SKM-1 treated with dmso at 0.1 percent for 144 hours (cell line): ENCODE measurements around the gene ADAT1.
"Not testable (repeated sequence)": the region's sequence is repeated elsewhere in the genome, so short reads cannot be mapped to it uniquely, and the experiment has no call there.

ENCODE experiments used
- DNase-seq: peaks from one replicate; lab custom pipeline; 2025; ENCODE audit not compliant: unreplicated experiment; lab: John Stamatoyannopoulos, UW

Gene ADAT1

GRCh38 chr16:75621170-75621477 is 2.0 kb downstream of the ADAT1 start:
- no peak for DNase-seq

DNA sequence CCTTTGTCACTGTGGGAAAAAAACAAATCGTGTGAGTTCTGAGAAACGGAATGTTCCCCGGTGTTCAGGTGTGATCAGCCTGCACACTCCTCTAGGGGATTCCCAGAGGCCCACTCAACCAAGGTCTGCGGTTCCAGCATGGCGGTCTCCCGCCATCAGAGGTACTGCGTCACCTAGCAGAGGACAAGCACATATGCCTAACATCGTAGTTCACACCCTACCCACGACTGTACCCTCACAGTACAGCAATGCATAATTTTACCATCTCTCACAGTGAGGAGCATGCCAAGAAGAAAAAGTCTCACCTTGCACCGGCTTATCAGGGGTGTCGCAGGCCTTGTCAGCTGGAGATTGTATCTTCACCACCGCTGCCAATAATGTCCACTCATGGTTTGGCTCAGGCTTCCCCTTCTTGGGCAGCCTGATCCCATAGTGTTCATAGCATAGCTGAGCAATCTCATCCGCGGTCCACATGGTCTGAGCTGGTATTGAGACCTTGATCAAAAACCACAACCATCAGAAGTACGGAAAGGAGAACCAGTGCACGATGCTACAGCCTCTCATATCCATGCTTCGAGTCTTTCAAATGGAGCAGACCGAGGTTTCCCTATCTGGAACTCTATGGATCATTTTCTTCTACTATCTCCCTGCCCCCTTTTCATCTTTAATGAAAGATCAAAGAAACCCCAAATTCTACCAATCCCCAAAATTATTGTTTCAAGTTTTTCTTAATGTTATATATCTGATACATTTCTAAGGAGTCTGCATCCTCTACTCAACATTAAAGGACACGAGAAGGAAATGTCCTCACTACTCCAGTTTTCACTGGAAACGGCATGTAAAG is 2.5 kb downstream of the ADAT1 start:
- DNase-seq = no peak

GRCh38 chr16:75618780-75619179 is 4.3 kb downstream of the ADAT1 start:
- DNase-seq = no peak

GRCh38 chr16:75617121-75617520 is 6.0 kb downstream of the ADAT1 start:
- DNase-seq = no peak

DNA sequence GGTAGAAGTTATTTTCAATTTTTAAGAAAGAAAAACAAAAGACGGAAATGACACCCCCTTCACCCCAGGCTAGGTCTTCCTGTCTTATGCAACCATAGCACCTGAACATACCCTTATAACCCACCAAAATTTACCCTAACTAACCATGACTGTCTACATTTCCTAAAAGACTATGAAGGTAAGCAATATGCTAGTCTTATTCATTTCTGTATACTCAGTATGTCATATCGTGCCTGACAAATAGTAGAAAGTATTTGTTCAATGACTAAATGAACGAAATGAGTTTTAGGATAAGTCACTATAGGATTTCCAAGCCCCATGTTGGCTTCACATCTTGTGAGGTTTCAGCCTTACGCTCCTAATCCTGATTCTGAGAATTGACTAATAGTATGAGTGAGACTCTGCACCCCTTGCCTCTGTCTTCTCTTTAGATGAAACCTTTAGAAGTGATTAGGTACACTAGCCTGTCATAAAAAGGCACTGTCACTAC is 6.5 kb downstream of the ADAT1 start:
- no peak for DNase-seq

DNA sequence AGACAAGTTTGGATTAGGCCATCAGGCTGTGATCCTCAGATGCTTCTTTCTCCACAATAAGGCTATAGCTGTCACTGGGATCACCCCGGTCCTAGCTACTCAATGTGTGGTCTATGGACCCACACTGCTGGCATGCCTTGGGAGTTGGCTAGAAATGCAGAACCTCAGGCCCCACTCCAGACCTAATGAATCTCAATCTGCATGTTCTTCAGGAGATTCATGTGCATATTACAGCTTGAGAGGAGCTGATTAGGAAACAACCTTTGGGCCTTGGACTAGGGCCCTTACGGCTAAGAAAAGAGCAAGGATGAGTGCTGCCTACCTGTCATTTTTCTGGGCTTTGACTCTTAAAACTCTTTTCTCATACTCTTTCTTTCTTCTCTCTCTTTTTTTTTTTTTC is 7.5 kb downstream of the ADAT1 start:
- DNase-seq = no peak

DNA sequence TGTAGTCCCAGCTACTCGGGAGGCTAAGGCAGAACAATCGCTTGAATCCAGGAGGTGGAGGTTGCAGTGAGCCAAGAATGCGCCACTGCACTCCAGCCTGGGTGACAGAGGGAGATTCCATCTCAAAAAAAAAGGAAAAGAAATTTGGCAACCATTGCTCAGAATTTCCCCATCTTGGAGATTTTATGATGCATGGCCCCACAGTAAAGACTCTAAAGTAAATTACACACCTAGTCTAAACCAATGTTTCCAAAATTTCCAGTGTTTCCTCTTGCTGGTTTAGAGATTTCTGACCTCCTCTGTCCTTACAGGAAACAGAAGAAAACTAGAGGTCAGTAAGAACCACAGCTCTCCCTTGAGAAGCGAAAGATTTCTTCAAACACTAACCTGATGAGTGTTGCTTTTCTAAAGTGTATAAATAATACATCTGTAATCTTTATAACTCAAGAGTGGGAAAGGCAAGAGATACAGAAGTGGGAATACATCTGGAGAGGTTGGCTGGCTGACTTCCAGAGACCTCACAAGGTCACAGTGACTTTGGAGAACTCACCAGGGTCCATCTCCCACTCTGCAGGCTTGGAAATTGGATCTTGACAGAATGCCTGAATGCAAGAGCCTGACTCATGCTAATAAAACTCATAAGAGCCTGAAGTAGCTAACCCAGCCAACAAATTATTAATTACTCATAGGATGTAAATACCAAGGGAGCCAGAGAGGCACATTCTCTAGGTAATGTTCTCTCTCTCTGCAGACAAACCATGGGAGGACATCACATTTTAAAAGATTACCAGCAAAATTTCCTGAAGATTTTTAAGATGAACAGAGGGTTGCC is 8.8 kb downstream of the ADAT1 start:
- no peak for DNase-seq

DNA sequence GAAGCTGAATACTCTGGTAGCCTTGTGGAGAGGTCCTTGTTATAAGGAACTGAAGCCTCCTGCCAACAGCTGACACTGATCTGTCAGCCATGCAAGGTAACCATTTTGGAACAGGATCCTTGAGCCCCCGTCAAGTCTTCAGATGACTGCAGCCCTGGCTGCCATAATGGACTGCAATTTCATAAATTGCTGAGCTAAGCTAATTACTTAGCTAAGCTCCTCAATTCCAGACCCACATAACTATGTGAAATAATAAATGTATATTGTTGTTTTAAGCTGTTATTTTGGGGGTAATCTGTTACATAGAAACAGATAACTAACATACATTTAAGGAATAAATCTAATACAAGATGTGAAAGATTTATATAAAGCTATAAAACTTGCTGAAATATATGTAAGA is 16.6 kb downstream of the ADAT1 start:
- DNase-seq = no peak

DNA sequence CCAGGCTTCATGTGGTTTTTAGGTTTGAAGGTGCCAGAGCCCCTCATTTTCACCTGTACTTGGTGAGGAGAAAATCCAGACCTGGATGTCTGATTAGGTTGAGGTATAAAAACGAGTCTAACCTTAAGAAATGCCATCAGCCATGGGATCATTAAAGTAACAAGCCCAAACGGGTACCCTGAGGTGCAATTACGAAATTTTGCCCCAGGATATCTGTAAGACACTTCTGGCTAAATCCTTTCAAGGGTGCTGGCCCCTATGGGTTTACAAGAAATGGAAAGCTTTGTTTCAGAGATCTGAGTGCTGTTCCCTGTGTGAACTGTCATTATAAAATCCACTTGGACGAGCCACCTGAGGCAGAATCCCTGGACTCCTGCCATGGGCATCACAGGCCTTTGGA is 19.8 kb downstream of the ADAT1 start:
- DNase-seq = no peak

DNA sequence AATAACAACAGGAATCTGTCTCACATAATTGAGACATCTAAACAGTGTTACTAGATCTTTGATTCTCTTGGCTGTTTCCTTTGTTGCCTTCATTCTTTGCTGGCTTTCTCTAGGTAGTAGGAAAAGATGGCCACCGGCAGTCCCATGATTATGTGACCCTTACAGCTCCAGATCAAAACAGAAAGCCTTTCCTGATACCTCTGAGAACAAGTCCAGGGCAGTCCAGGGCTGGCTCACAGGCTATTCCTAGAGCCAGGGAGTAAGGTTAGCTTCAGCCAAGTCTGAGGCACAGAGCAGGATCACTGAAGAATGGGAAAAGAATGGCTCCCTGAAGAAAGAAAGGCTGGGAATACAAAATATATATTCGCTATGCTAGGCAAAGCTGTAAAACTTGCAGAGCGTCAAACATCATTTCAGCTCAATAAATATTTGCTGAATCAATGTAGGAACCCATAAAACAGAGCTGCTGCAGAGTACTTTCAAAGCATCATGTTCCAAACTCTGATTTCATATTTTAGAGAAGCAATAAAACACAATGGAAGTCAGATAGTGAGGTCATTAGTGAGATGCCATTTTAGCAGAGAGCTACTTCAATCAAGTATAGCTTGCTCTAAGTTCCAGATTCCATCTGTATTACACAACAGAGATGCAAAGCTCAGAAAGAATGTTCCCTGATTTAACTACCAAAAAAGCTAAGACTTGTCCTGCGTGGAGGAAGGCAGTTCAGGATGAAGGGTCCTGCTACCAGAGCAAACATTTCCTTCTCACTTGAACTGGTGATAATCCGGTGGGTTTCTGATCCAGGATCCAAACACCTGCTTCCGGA is 23.4 kb downstream of the ADAT1 start:
- no peak for DNase-seq

DNA sequence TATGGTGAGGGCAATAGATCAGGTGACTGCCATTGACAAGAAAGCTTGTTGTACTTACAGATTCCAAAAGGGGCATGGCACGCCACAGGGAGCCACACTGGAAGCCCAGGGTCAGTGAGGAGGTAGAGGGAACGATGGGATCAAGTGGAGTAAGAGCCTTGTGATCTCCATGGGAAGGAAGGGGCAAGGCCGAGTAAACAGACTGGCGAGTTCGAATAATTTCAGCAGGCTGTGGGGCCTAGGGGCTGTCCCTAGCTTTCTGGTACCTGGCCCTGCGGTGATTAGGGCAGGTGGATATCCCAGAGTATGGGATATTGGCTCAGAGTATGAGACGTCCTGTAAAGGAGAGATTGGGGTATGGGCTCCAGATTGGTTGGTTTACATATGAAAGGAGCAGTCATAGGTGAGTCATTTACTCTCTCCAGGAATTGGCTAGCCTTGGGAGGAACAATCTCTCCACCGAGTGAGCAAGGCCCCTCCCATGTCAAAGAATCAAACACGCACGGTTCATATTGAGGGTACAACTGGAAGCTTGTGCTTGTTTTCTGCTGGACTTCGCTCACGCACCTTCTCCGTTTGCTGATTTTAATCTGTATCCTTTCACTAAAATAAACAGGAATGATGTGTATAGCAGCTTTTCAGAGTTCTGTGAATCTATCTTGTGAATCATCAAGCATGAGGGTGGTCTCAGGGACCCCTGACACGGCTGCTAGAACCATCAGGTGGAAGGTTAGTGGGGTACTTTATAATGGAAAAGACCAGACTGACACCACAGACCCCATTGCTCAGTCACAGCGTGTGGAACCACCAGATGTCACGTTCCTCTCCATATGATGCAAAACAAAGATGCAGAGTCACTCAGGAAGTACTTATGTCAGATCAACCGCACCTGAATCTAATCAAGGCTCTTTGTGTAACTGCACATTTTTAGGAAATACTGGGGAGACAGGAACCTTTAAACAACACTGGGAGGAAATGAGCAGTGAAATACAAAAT is 29.0 kb downstream of the ADAT1 start:
- DNase-seq = no peak

- no peak for DNase-seq
Observed at GRCh38 chr16:75593308-75593707, 29.8 kb downstream of the ADAT1 start.

- DNase-seq = not testable (repeated sequence)
Observed at GRCh38 chr16:75591927-75592326, 31.2 kb downstream of the ADAT1 start.

GRCh38 chr16:75590920-75591843 is 31.9 kb downstream of the ADAT1 start:
- no peak for DNase-seq

- no peak for DNase-seq
Observed at GRCh38 chr16:75589306-75589705, 33.8 kb downstream of the ADAT1 start.

- no peak for DNase-seq
Observed at GRCh38 chr16:75588716-75589115, 34.4 kb downstream of the ADAT1 start.

DNA sequence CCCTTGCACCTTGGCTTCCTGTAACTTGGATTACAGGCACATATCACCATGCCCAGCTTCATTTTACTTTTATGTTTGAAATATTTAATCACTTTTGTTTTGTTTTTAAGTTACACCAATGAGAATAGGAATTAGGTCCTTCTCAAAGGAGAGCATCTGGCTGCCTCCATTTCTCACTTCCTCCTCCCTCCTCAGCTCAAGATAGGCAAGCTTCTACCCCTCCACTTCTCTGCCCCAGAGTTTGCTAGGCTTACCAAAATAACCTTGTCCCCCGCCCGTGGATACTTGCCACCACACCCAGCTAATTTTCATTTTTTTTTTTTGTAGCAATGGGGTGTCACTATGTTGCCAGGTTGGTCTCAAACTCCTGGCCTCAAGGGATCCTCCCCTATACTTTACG is 39.0 kb downstream of the ADAT1 start:
- no peak for DNase-seq

DNA sequence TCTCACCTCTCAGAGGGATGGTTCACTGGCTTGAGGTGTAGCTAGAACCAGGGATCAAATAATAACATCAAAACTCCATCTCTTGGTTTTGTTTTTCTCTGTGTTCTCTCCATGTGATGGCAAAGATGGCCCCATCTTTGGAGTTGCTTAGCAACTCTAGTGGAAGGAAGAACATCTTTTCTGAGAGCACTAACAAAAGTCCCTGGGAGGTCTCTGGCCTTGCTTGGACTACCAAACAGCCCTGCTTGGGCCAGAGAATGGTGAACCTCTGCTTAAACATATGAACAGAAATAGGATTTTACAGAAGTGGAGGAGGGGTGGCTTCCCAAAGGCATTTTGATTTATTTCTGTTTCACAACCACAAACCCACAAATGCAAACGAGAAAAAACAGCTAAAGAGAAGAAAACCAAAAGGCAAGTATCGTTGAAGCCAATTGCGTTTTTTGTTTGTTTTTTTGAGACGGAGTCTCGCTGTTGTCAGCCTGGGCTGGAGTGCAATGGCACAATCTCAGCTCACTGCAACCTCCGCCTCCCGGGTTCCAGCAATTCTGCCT is 43.7 kb downstream of the ADAT1 start:
- DNase-seq = no peak

- DNase-seq = no peak
Observed at GRCh38 chr16:75578725-75579124, 44.4 kb downstream of the ADAT1 start.
